HG03558 (cell line): ENCODE results near the gene FHOD3.

Experiments used
- ATAC-seq: cut with Tn5 transposase; IDR thresholded peaks from one replicate; pipeline ENCODE4 v1.9.1; 2021; ENCODE audit warnings: moderate number of reproducible peaks; ENCODE audit not compliant: unreplicated experiment; ENCODE audit errors: extremely low read depth

The FHOD3 gene

DNA sequence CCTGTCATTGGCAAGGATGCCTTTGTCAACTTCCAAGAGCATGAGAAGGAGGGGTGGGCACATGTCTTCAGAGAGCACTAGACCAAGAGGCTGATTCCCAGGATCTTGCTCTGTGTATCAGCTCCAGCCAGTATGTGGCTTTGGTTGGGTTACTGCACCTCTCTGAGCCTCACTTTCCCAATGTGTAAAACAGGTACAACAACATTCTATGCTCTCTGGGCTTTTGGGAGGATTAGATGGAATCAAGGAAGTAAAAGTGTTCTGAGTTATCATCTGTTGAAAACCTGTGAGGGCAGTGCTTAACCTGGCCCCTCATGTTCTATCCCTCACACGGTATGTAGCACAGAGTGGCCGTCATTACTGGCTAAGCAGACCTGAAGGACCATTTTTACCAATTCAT is 103.9 kb downstream of the FHOD3 start:
- ATAC-seq = no peak

DNA sequence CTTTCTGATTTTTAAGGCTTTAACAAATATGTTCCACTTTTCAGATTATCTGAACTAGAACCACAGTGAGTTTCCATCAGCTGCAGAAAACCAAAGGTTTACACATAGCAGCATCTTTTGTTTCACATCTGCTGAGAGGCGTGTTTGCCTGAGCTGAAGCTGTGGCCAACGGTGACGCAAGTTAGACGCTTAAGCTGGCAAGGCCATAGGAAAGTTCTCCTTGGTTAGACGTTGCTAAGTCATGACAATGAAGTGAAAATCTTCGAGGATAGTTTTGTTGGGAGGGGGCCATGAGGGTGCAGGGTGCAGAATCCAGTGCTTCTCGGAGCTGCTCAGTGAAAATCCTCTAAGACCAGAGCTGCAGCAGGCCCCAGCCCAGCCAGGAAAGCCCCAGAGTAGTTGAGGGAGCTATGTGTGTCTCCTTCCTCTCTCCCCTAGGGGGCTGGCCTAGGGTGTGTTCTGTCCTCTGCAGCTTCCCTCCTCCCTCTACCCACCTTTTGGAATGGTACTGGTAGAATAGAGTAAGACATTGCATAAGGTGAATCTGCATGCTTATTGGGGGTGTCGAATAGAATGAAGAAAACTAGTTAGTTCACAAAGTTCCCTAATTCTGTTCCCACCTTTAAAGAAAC is 105.4 kb downstream of the FHOD3 start:
- no peak for ATAC-seq

GRCh38 chr18:36403896-36404820 is 106.6 kb downstream of the FHOD3 start:
- no peak for ATAC-seq

GRCh38 chr18:36405611-36406010 is 108.1 kb downstream of the FHOD3 start:
- no peak for ATAC-seq

DNA sequence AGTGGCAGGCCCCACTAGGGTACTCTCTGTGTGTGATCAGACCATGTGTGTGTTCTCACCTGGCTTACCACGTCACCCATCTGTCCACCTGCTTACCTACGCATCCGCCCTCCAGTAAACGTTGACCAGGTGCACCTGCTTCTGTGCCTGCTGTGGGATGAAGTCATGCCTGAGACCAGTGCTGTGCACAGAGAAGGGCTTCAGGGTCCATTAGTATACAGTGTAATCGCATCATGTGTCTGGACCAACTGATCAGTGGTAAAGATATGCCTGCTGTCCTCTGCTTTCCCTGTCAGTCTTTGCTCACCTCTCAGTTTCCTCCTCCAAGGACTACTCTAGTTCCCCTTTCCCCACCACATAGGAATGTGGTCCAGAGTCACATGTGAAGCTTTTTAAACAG is 109.3 kb downstream of the FHOD3 start:
- no peak for ATAC-seq

GRCh38 chr18:36408606-36409005 is 111.1 kb downstream of the FHOD3 start:
- no peak for ATAC-seq

DNA sequence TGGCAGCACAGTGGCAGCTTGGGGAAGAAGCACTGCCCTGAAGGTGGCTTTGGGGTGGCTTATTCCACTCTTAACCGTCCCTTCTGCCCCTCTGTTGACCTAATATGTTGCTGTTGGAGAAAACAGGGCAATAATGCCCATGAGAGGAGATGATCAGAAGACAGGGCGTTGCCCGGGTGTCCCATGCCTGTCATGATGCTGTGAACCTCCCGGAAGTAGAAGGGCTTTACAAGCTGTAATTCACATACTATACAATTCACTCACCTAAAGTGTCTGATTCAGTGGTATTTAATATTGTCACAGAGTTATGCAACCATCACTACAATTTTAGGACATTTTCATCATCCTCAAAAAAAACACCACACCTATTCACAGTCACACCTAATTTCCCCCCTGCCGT is 112.3 kb downstream of the FHOD3 start:
- no peak for ATAC-seq

- ATAC-seq = no peak
Measured at GRCh38 chr18:36410346-36410745, 112.8 kb downstream of the FHOD3 start.

DNA sequence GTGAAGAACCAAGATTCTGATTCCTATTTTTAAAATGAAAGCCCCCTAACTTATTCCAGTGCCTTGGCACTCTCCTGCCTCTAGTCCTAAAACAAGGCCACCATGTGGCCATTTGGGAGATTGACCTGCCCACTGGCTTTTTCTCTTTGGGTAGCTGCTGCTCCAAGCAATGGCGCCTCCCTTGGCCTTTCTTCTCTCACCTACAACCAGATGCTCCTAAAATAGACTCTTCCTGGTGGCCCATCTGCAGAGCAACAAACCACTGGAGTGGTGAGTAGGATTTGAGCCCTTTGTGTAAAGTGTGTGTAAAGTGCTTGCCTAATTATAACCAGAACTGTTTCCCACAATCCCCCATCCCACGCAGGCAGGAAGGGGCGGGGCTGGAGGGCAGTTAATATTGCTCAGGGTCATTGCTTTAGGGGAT is 114.2 kb downstream of the FHOD3 start:
- ATAC-seq = no peak

DNA sequence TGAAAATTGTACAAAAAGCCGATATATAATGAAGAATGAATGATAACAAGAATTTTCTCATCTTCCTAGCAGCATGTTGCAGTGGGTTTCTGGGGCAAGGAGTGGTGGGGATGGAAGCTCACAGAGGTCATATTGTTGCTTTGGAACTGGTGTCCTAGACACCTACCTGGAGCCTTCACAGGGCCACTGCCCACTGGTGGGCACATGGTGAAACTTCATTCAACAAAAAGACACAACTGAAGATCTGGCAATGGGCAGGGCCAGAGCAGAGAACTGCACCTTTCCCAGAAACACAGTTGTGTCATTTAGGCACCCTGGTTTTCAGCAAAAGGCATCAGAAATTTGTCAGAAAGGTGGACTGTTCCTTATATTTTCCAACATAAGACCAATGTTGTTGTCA is 115.3 kb downstream of the FHOD3 start:
- no peak for ATAC-seq

- ATAC-seq = no peak
Measured at GRCh38 chr18:36415171-36415570, 117.7 kb downstream of the FHOD3 start.

GRCh38 chr18:36415625-36416024 is 118.1 kb downstream of the FHOD3 start:
- no peak for ATAC-seq

GRCh38 chr18:36419188-36419899 is 121.8 kb downstream of the FHOD3 start:
- no peak for ATAC-seq

DNA sequence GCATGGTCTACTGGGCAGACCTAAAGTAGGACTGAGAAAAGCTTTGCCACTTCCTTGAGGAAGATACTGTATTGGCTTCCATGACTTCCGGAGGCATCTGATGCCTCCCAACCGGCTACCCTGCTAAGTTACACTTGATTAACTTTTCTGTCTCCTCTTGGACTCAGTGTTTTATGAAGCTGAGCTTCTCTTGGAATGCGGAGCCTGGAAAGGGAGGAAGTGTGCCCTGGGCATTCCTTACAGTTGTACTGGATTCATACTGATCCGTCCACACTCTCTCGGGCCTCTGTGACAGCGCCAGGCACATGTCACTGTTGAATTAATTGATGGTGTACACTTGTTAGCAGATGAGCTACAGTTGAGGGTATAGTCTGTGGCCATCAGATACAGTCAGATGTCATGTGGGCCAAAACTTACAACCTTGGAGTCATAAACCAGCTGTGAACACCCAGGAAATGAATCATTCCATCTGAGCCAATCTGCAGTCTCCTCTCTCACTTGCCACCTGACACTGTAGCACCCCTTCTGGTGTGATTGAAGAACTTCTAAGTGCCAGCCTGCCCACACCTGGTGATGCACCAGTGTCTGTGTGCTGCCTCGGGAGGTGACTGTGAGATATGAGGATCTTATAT is 122.5 kb downstream of the FHOD3 start:
- no peak for ATAC-seq

DNA sequence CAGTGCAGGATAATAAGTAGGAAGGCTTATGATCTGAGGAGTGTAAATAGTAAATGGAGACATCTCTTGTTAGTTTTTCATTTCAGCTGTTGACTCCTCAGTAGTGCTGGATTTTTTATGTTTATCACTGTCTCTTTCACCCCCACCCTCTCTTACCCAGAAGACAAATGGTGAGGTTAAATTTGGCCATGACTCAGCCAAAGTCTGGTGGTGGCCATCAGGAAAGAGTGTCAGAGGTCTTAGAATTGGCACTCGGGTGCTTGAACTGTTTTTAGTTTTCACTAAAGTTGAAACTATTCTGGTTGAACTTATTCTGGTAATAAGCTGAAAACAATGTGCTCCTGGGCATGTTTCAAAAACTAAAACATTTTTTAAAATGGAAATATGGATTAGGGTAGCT is 123.3 kb downstream of the FHOD3 start:
- ATAC-seq = no peak

DNA sequence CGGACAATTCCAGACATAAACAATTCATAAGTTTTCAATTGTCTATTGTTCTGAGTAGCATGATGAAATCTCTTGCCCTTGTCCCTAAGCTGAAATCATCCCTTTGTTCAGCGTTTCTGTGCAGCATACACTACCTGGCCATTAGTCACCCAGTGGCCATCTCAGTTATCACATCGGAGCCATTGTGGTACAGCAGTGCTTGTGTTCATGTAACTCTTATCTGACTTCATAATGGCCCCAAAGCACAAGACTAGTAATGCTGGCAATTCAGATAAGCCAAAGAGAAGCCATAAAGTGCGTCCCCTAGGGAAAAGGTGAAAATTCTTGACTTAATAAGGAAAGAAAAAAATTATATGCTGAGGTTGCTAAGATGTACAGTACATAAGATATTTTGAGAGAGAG is 127.2 kb downstream of the FHOD3 start:
- ATAC-seq = no peak

GRCh38 chr18:36427369-36427768 is 129.9 kb downstream of the FHOD3 start:
- ATAC-seq = no peak

DNA sequence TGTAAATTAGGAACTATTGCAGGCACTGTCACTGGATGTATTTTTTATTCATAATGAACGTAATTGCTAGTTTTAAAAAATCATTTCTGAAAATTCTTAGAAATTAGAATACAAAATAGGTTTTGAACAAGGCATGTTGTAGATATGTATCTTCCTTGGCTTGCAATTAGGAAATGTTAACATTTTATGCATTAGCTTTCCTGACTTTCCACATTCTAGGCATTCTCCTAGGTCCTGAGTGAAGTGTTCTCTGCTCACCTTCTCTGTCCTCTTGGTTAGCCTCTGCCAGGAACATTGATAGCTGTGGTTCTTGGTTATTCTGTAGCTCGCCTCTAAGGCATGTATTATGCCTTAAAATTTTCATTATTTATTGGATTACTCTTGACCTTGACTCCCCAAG is 130.3 kb downstream of the FHOD3 start:
- ATAC-seq = no peak

DNA sequence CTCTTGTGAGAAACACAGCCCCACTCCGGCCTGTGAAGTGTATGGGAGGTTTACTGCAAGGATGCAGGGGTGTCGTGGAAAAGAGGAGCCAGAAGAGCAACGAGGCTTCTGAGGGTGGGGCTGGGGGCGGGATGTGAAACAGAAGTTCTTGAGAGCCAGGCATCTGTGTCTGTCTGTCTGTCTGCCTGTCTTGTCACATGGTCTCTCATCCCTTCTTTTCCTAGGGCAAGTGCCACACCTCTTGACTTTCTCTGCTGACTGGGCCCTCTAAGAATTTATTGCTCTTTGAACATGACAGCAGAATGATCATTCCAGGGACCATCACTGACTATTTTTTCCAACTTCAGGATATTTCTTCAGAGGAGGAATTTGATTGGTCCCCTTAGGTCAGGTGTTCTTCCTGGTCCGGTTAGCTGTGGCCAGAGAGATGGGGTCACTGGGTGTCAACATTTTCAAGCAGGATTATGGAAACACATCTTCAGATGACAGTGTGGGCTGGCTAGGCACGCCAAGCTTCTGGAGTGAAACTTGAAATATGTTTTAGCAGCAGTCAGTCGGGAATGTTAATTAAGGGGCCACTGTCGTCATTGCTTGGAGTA is 131.0 kb downstream of the FHOD3 start:
- no peak for ATAC-seq

DNA sequence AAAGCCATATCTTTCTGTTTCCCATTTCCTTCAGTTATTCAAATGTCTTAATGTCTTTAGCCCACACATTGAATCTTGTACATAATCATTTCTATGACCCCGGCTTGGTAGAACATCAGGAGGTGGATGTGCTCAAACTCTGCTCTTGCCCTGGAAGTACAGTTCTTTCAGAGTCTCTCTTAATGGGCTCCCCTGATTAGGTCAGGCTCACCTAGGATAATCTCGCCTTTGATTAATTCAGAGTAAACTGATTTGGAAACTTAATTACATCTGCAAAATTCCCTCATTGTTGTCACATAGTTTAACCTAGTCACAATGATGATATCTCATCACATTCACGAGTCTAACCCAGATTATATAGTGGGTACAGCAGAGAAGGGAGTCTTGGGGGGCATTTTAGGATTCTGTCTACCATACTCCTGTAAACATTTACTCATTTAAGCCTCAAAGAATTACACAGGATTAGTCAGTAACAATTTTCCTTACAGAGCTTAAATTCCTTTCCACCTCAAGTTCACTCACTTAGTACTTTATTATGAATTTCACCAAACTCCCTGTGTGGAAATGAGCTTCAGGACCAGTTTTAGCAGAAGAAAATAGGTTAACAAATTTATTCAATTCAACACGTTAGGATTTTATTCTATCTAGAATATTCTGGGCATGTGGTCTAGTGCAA is 135.5 kb downstream of the FHOD3 start:
- ATAC-seq = no peak
